IMR-90 (cell line): ENCODE data around the gene LETM1.

ENCODE experiments used
- BHLHE40 ChIP-seq: fragments of 150-350 bp; IDR thresholded peaks from 2 replicates; pipeline ENCODE4 v1.6.1; 2016; ENCODE audit warnings: mild to moderate bottlenecking, low read depth, low read length
- CHD1 ChIP-seq: IDR thresholded peaks from 2 replicates; pipeline ENCODE4 v1.6.1; 2012; ENCODE audit warnings: low read depth, low read length, improper control_type of control experiment
- FOS ChIP-seq: fragments of 150-350 bp; IDR thresholded peaks from 2 replicates; pipeline ENCODE4 v1.6.1; 2016; ENCODE audit warnings: low read depth, low read length
- MAFK ChIP-seq: IDR thresholded peaks from 2 replicates; pipeline ENCODE4 v1.6.1; 2012; ENCODE audit warnings: low read depth, low read length, improper control_type of control experiment
- MAZ ChIP-seq: IDR thresholded peaks from 2 replicates; pipeline ENCODE4 v1.6.1; 2012; ENCODE audit warnings: low read depth, mild to moderate bottlenecking, low read length, improper control_type of control experiment, moderate library complexity, borderline replicate concordance
- MXI1 ChIP-seq: IDR thresholded peaks from 2 replicates; pipeline ENCODE4 v1.6.1; 2012; ENCODE audit warnings: low read depth, mild to moderate bottlenecking, low read length, moderate library complexity, borderline replicate concordance
- POLR2A ChIP-seq: IDR thresholded peaks from 2 replicates; pipeline ENCODE4 v1.6.1; 2012; ENCODE audit warnings: mild to moderate bottlenecking, low read depth, low read length
- RAD21 ChIP-seq: IDR thresholded peaks from 2 replicates; pipeline ENCODE4 v1.6.1; 2012; ENCODE audit warnings: low read length, improper control_type of control experiment
- RCOR1 ChIP-seq: IDR thresholded peaks from 2 replicates; pipeline ENCODE4 v1.6.1; 2012; ENCODE audit warnings: mild to moderate bottlenecking, low read length, improper control_type of control experiment; ENCODE audit not compliant: insufficient replicate concordance
- RFX5 ChIP-seq: IDR thresholded peaks from 2 replicates; pipeline ENCODE4 v1.8.0; 2012; ENCODE audit warnings: low read depth, mild to moderate bottlenecking, low read length, moderate library complexity
- TF ChIP-seq, protein P1 (sequence below): conservative IDR thresholded peaks from 2 replicates; pipeline ENCODE4 v1.5.1; 2012; ENCODE audit warnings: mild to moderate bottlenecking, low read depth, low read length, improper control_type of control experiment
- TF ChIP-seq, protein P2 (sequence below): fragments of 150-350 bp; IDR thresholded peaks from 2 replicates; pipeline ENCODE4 v1.6.1; 2016; ENCODE audit warnings: low read depth, mild to moderate bottlenecking, low read length, moderate library complexity, borderline replicate concordance
- TF ChIP-seq, protein P3 (sequence below): fragments of 150-350 bp; IDR thresholded peaks from 2 replicates; pipeline ENCODE4 v1.6.1; 2017; ENCODE audit warnings: mild to moderate bottlenecking, antibody characterized with exemption, low read length, low read depth

DNA sequence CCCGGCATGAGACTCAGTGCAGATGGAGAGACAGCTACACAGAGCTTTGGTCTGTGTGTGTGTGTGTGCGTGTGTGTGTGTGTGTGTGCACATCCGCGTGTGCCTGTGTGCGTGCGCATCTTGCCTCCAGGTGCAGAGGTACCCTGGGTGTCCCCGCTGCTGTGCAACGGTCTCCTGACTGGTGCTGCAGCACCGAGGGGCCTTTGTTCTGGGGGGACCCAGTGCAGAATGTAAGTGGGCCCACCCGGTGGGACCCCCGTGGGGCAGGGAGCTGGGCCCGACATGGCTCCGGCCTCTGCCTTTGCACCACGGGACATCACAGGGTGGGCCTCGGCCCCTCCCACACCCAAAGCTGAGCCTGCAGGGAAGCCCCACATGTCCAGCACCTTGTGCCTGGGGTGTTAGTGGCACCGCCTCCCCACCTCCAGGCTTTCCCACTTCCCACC lies 48.6 kb downstream of the LETM1 start:
- TF ChIP-seq FOS (no peak), RFX5 (no peak), POLR2A (no peak), RCOR1 (no peak), BHLHE40 (no peak), MXI1 (no peak), RAD21 (no peak), CHD1 (no peak), MAZ (no peak), MAFK (no peak)
- TF ChIP-seq, protein P1, sequence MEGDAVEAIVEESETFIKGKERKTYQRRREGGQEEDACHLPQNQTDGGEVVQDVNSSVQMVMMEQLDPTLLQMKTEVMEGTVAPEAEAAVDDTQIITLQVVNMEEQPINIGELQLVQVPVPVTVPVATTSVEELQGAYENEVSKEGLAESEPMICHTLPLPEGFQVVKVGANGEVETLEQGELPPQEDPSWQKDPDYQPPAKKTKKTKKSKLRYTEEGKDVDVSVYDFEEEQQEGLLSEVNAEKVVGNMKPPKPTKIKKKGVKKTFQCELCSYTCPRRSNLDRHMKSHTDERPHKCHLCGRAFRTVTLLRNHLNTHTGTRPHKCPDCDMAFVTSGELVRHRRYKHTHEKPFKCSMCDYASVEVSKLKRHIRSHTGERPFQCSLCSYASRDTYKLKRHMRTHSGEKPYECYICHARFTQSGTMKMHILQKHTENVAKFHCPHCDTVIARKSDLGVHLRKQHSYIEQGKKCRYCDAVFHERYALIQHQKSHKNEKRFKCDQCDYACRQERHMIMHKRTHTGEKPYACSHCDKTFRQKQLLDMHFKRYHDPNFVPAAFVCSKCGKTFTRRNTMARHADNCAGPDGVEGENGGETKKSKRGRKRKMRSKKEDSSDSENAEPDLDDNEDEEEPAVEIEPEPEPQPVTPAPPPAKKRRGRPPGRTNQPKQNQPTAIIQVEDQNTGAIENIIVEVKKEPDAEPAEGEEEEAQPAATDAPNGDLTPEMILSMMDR = no peak
- TF ChIP-seq, protein P2, sequence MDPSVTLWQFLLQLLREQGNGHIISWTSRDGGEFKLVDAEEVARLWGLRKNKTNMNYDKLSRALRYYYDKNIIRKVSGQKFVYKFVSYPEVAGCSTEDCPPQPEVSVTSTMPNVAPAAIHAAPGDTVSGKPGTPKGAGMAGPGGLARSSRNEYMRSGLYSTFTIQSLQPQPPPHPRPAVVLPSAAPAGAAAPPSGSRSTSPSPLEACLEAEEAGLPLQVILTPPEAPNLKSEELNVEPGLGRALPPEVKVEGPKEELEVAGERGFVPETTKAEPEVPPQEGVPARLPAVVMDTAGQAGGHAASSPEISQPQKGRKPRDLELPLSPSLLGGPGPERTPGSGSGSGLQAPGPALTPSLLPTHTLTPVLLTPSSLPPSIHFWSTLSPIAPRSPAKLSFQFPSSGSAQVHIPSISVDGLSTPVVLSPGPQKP = no peak
- TF ChIP-seq, protein P3, sequence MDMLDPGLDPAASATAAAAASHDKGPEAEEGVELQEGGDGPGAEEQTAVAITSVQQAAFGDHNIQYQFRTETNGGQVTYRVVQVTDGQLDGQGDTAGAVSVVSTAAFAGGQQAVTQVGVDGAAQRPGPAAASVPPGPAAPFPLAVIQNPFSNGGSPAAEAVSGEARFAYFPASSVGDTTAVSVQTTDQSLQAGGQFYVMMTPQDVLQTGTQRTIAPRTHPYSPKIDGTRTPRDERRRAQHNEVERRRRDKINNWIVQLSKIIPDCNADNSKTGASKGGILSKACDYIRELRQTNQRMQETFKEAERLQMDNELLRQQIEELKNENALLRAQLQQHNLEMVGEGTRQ = no peak
